Neural cell (in vitro differentiated cells): Measurements from ENCODE around the gene RNPEPL1.

ENCODE experiments used
- CTCF ChIP-seq: fragments of 450-650 bp; IDR thresholded peaks from 2 replicates; pipeline ENCODE4 v1.5.1; 2014; ENCODE audit warnings: antibody characterized with exemption, mild to moderate bottlenecking, moderate library complexity; ENCODE audit not compliant: poor library complexity, severe bottlenecking
- EZH2 ChIP-seq: fragments of 200-600, 300-800 bp; shearing (Covaris generic), sonication (generic); IDR thresholded peaks from 2 replicates; pipeline ENCODE4 v1.6.1; 2014; ENCODE audit warnings: antibody characterized with exemption, low read length, borderline replicate concordance, mild to moderate bottlenecking; ENCODE audit not compliant: insufficient read depth, poor library complexity, severe bottlenecking
- MXI1 ChIP-seq: fragments of 450-650 bp; conservative IDR thresholded peaks from 2 replicates; pipeline ENCODE4 v1.6.1; 2014; ENCODE audit warnings: antibody characterized with exemption, mild to moderate bottlenecking; ENCODE audit not compliant: poor library complexity, severe bottlenecking
- POLR2AphosphoS5 ChIP-seq: IDR thresholded peaks from 2 replicates; pipeline ENCODE4 v1.6.1; 2012
- RAD21 ChIP-seq: fragments of 450-650 bp; conservative IDR thresholded peaks from 2 replicates; pipeline ENCODE4 v1.6.1; 2014; ENCODE audit warnings: antibody characterized with exemption, mild to moderate bottlenecking, moderate library complexity
- REST ChIP-seq: IDR thresholded peaks from 2 replicates; pipeline ENCODE4 v1.6.1; 2012; ENCODE audit warnings: borderline replicate concordance

GRCh38 chr2:240593026-240593702 lies 24.9 kb downstream of the RNPEPL1 start:
- TF ChIP-seq REST (no peak), CTCF (no peak), EZH2 (no peak), POLR2AphosphoS5 (no peak), MXI1 (no peak), RAD21 (no peak)
